K562 (cell line): ENCODE results near the gene DRAXIN. TPM values are rescaled to one million over a fixed set of nuclear protein-coding genes. Genes with fewer than 3 reads are reported as not detected.
A peak's percentile ranks its signal among the peaks of the same experiment; 100 is the strongest.

ENCODE experiments used
- CHD7 ChIP-seq: fragments of 200-600 bp; sonication (generic); IDR thresholded peaks from one replicate; pipeline ENCODE4 v1.6.1; 2012; ENCODE audit warnings: mild to moderate bottlenecking, low read depth, low read length, inconsistent platforms
- ETV6 ChIP-seq, 3 experiments: fragments of 150-350 bp in 1 of 3; sonication (generic) in 1 of 3; formaldehyde crosslinking in 1 of 3; IDR thresholded peaks; 2 replicates each; pipeline versions ENCODE4 v1.6.1 to v1.8.0; 2014 to 2022; ENCODE audit warnings: borderline replicate concordance in 2 of 3, low read depth in 2 of 3, antibody characterized with exemption in 1 of 3, low read length in 1 of 3, mild to moderate bottlenecking in 1 of 3, missing genetic modification reagents in 1 of 3
- HINFP ChIP-seq: fragments of 450-650 bp; conservative IDR thresholded peaks from 2 replicates; pipeline ENCODE4 v1.6.1; 2016; ENCODE audit warnings: missing genetic modification characterization, low read depth, mild to moderate bottlenecking, control low read depth, missing compliant biosample characterization
- NR2C2 ChIP-seq, 2 experiments: fragments of 200-800 bp in 1 of 2; sonication (Bioruptor generic) in 1 of 2; sonication (generic) in 1 of 2; formaldehyde crosslinking in 1 of 2; IDR thresholded peaks; 2 replicates each; pipeline versions ENCODE4 v1.6.1 to v1.8.0; 2016 to 2022; ENCODE audit warnings: mild to moderate bottlenecking in 1 of 2, missing compliant biosample characterization in 1 of 2, missing genetic modification characterization in 1 of 2, missing genetic modification reagents in 1 of 2
- STAT6 ChIP-seq: sonication (generic); formaldehyde crosslinking; IDR thresholded peaks from 2 replicates; pipeline ENCODE4 v1.8.1; 2023; ENCODE audit warnings: mild to moderate bottlenecking, missing genetic modification reagents
- TFAM ChIP-seq: fragments of 250-450 bp; sonication (Bioruptor Pico); conservative IDR thresholded peaks from 2 replicates; pipeline ENCODE4 v1.5.0; 2021; ENCODE audit warnings: mild to moderate bottlenecking, moderate library complexity
- polyA plus RNA-seq, 8 experiments: library from polyadenylated mRNA; depleted of rRNA in 4 of 8; stranded (reverse) in 5 of 8; unstranded in 3 of 8; fragments of >200 nt; fragmentation: Nextera tagmentation in 2 of 8; fragmentation: Illumina TruSeq in 1 of 8; extraction: Ambion mirVana in 2 of 8; extraction: Trizol in 1 of 8; gene quantifications; 2 replicates each; pipeline versions ENCODE4 v1.2.1 to v1.2.3, GENCODE V29; 2011 to 2014; ENCODE audit warnings: inconsistent platforms in 1 of 8, missing spikeins in 1 of 8
- total RNA-seq, 7 experiments: library from RNA; depleted of rRNA in 6 of 7; stranded (reverse); fragments of >200 nt in 6 of 7; fragmentation: Illumina TruSeq in 2 of 7; extraction: Trizol in 2 of 7; gene quantifications; 2 replicates each; pipeline versions ENCODE4 v1.2.1 to v1.2.3, GENCODE V29; 2011 to 2021; ENCODE audit warnings: low replicate concordance in 1 of 7

The DRAXIN gene
- total and polyA plus RNA-seq, 9 of the 15 experiments (the other 6 are each of a cell fraction or from before 2014, with no cell fraction given) = 0.01 to 0.04 (median 0.01) TPM; not detected in 6

- TF ChIP-seq CHD7 (no peak), HINFP (tag) (no peak; the same call in 1 of the 2 replicates), STAT6 (no peak), TFAM (CRISPR knock-in tag) (no peak), NR2C2 (CRISPR knock-in tag; IDR thresholded peaks at IDR 0.05) (peak; percentile 65; the same call in 1 of the 2 replicates), NR2C2 (tag; IDR thresholded peaks at IDR 0.05) (peak; percentile 29; the same call in 1 of the 2 replicates), ETV6 (IDR thresholded peaks at IDR 0.05; ENCODE audit: borderline replicate concordance in 1 of 2, low read depth in 2 of 2, low read length in 1 of 2) (no peak), ETV6 (CRISPR knock-in tag; IDR thresholded peaks at IDR 0.05; ENCODE audit: borderline replicate concordance) (no peak)
These were observed 10.3 kb upstream of the DRAXIN start, which contains the start of gene MAD2L2 (continued) for GRCh38 chr1:11681071-11681771.
